ENCODE measurements around the gene SYVN1. TPM values are rescaled to one million over a fixed set of nuclear protein-coding genes. Genes with fewer than 3 reads are reported as not detected.
A peak's percentile ranks its signal among the peaks of the same experiment; 100 is the strongest.

SYVN1 gene
- total RNA-seq, 1 donor from 2014 or later: 35.1 TPM

DNA sequence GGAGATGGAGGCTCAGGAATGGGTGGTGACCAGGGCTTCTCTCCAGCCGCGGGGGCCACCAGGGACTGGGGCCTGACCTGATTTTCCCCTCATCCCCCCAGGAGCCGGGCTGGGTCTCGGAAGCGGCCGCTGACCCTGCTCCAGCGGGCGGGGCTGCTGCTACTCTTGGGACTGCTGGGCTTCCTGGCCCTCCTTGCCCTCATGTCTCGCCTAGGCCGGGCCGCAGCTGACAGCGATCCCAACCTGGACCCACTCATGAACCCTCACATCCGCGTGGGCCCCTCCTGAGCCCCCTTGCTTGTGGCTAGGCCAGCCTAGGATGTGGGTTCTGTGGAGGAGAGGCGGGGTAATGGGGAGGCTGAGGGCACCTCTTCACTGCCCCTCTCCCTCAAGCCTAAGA, 46.5 kb downstream of the SYVN1 start:
- no peak overlapping the region for H3K27ac Mint-ChIP-seq (ENCODE audit: unreplicated experiment)
- no peaks in the 10 kb centered on the region for H3K36me3 Mint-ChIP-seq (ENCODE audit: low read depth)
- H3K4me1 Mint-ChIP-seq: peaks cover 22% of the 10 kb centered on the region
- DNase-seq (ENCODE audit: low read depth, low spot score): no peak
- H3K4me3 Mint-ChIP-seq: peak overlapping the region; percentile 47
- H3K9me3 Mint-ChIP-seq: no peaks in the 10 kb centered on the region
- no peaks in the 10 kb centered on the region for H3K27me3 Mint-ChIP-seq (ENCODE audit: low read depth)
- TF ChIP-seq, protein P1, sequence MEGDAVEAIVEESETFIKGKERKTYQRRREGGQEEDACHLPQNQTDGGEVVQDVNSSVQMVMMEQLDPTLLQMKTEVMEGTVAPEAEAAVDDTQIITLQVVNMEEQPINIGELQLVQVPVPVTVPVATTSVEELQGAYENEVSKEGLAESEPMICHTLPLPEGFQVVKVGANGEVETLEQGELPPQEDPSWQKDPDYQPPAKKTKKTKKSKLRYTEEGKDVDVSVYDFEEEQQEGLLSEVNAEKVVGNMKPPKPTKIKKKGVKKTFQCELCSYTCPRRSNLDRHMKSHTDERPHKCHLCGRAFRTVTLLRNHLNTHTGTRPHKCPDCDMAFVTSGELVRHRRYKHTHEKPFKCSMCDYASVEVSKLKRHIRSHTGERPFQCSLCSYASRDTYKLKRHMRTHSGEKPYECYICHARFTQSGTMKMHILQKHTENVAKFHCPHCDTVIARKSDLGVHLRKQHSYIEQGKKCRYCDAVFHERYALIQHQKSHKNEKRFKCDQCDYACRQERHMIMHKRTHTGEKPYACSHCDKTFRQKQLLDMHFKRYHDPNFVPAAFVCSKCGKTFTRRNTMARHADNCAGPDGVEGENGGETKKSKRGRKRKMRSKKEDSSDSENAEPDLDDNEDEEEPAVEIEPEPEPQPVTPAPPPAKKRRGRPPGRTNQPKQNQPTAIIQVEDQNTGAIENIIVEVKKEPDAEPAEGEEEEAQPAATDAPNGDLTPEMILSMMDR (conservative IDR thresholded peaks at IDR 0.05): no peak

DNA sequence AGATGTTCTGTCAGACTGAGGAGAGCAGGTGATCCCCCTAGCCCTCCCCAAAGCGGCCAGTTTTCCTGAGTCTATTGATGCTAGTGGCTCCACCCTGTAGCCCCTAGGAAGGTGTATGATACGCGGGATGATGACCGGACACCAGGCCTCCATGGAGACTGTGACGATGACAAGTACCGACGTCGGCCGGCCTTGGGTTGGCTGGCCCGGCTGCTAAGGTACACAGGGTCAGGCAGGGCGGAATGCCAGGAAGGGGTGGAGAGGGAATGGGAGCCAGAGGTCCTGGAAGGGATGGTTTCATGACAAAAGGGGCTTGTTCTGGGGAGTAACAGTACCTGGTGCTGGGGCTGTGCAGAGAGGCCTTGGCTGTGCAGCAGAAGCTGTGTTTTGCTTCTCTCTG, 47.1 kb downstream of the SYVN1 start:
- H3K4me1 Mint-ChIP-seq: peaks cover 26% of the 10 kb centered on the region
- H3K4me3 Mint-ChIP-seq: peak overlapping the region; percentile 47
- no peak for DNase-seq (ENCODE audit: low read depth, low spot score)
- no peaks in the 10 kb centered on the region for H3K27me3 Mint-ChIP-seq (ENCODE audit: low read depth)
- TF ChIP-seq, protein P1 (conservative IDR thresholded peaks at IDR 0.05): no peak
- H3K27ac Mint-ChIP-seq (ENCODE audit: unreplicated experiment): no peak overlapping the region
- H3K36me3 Mint-ChIP-seq (ENCODE audit: low read depth): no peaks in the 10 kb centered on the region
- no peaks in the 10 kb centered on the region for H3K9me3 Mint-ChIP-seq

GRCh38 chr11:65086809-65087208, 47.5 kb downstream of the SYVN1 start:
- TF ChIP-seq, protein P1 (conservative IDR thresholded peaks at IDR 0.05): no peak
- Mint-ChIP-seq H3K9me3 (no peaks in the 10 kb centered on the region), H3K36me3 (ENCODE audit: low read depth) (no peaks in the 10 kb centered on the region), H3K27me3 (ENCODE audit: low read depth) (no peaks in the 10 kb centered on the region), H3K4me1 (peaks cover 26% of the 10 kb centered on the region), H3K4me3 (peak overlapping the region; percentile 47), H3K27ac (ENCODE audit: unreplicated experiment) (no peak overlapping the region)
- DNase-seq (ENCODE audit: low read depth, low spot score): no peak

GRCh38 chr11:65085446-65085845, 48.9 kb downstream of the SYVN1 start:
- Mint-ChIP-seq H3K4me1 (peaks cover 30% of the 10 kb centered on the region), H3K36me3 (ENCODE audit: low read depth) (peaks cover 2% of the 10 kb centered on the region), H3K27me3 (ENCODE audit: low read depth) (no peaks in the 10 kb centered on the region), H3K4me3 (peak overlapping the region; percentile 99), H3K9me3 (no peaks in the 10 kb centered on the region), H3K27ac (ENCODE audit: unreplicated experiment) (no peak overlapping the region)
- DNase-seq (ENCODE audit: low read depth, low spot score): no peak
- TF ChIP-seq, protein P1 (conservative IDR thresholded peaks at IDR 0.05): no peak

DNA sequence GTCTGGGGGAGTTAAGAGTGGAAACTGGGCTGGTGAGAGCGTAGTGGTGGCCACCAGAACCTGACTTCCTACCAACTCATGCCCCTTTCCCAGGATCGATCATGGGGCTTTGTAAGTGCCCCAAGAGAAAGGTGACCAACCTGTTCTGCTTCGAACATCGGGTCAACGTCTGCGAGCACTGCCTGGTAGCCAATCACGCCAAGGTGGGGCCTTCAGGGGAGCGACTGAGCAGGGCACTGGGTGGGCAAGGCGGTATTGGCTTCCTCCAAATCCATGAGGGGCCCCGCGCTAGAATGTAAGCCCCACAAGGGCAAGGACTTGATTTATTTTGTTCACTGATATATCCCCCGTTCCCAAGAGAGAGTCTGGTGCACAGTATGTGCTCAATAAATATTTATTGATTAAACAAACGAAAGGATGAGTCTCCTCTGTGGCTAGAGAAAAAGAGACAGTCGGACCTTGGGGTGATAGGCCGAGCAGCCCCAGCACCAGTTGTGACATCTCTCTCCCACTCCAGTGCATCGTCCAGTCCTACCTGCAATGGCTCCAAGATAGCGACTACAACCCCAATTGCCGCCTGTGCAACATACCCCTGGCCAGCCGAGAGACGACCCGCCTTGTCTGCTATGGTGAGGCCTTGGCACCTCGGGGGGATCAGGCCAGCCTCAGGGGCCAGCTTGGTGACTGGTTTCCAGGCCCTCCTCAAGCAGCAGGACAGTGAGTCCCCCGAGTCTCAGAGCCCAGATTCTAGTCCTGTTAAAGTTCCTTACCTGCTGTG, 49.5 kb downstream of the SYVN1 start:
- Mint-ChIP-seq H3K36me3 (ENCODE audit: low read depth) (peaks cover 2% of the 10 kb centered on the region), H3K27ac (ENCODE audit: unreplicated experiment) (peak overlapping the region; percentile 95), H3K4me1 (peaks cover 31% of the 10 kb centered on the region), H3K4me3 (peak overlapping the region; percentile 99), H3K27me3 (ENCODE audit: low read depth) (no peaks in the 10 kb centered on the region), H3K9me3 (no peaks in the 10 kb centered on the region)
- TF ChIP-seq, protein P1 (conservative IDR thresholded peaks at IDR 0.05): no peak
- no peak for DNase-seq (ENCODE audit: low read depth, low spot score)

Data from neural crest cell (in vitro differentiated cells).